Fibroblast of gingiva (primary cell): Measurements from ENCODE around the gene OPTN.
"Not testable (repeated sequence)": the region's sequence is repeated elsewhere in the genome, so short reads cannot be mapped to it uniquely, and the experiment has no call there.

Experiments used
- DNase-seq: peaks from one replicate; pipeline ENCODE4 v3.0.0-alpha.2; 2011; ENCODE audit warnings: low read depth

OPTN gene

GRCh38 chr10:13120786-13121499 lies 21.0 kb downstream of the OPTN start:
- peak; percentile 60 for DNase-seq

GRCh38 chr10:13121500-13121854 lies 21.5 kb downstream of the OPTN start:
- DNase-seq: no peak

GRCh38 chr10:13136651-13137050 lies 36.7 kb downstream of the OPTN start:
- DNase-seq: no peak

GRCh38 chr10:13139150-13139549 lies 39.2 kb downstream of the OPTN start:
- no peak for DNase-seq

GRCh38 chr10:13139676-13140075 lies 39.7 kb downstream of the OPTN start:
- no peak for DNase-seq

GRCh38 chr10:13140627-13141190 lies 40.7 kb downstream of the OPTN start:
- DNase-seq: no peak

GRCh38 chr10:13143766-13144165 lies 43.8 kb downstream of the OPTN start:
- DNase-seq: no peak

GRCh38 chr10:13144814-13145213 lies 44.9 kb downstream of the OPTN start:
- DNase-seq: no peak

GRCh38 chr10:13146379-13146778 lies 46.4 kb downstream of the OPTN start:
- no peak for DNase-seq

GRCh38 chr10:13147161-13147560 lies 47.2 kb downstream of the OPTN start:
- DNase-seq: no peak

GRCh38 chr10:13152296-13152695 lies 52.3 kb downstream of the OPTN start:
- no peak for DNase-seq

- not testable (repeated sequence) for DNase-seq
Observed at GRCh38 chr10:13155860-13156259, 55.9 kb downstream of the OPTN start.

GRCh38 chr10:13158401-13158800 lies 58.4 kb downstream of the OPTN start:
- no peak for DNase-seq

GRCh38 chr10:13160934-13161856 lies 61.2 kb downstream of the OPTN start, which contains the start of gene MCM10:
Gene MCM10 (plus strand): TSS chr10:13161558. CDS start chr10:13164203, 2,645 bp downstream.
- DNase-seq: peak; percentile 99

- DNase-seq: no peak
Observed at GRCh38 chr10:13161857-13162271, 61.9 kb downstream of the OPTN start.

- no peak for DNase-seq
Observed at GRCh38 chr10:13163859-13164258, 63.9 kb downstream of the OPTN start.

- no peak for DNase-seq
Observed at GRCh38 chr10:13165177-13165576, 65.2 kb downstream of the OPTN start.

- DNase-seq: no peak
Observed at GRCh38 chr10:13167568-13167967, 67.6 kb downstream of the OPTN start.

GRCh38 chr10:13168781-13169180 lies 68.8 kb downstream of the OPTN start:
- no peak for DNase-seq

- DNase-seq: no peak
Observed at GRCh38 chr10:13173616-13174015, 73.7 kb downstream of the OPTN start.

- DNase-seq: no peak
Observed at GRCh38 chr10:13180788-13181187, 80.8 kb downstream of the OPTN start.

- DNase-seq: no peak
Observed at GRCh38 chr10:13182424-13182823, 82.5 kb downstream of the OPTN start.

- DNase-seq: no peak
Observed at GRCh38 chr10:13183625-13184024, 83.7 kb downstream of the OPTN start.
